Measurements from ENCODE around the gene KDELR3. TPM values are rescaled to one million over a fixed set of nuclear protein-coding genes. Genes with fewer than 3 reads are reported as not detected.

The KDELR3 gene
- polyA plus RNA-seq, 1 donor (not counting 4 experiments of a cell fraction or from before 2014, with no cell fraction given), result 10.1 TPM

- Histone ChIP-seq H3K27ac (ENCODE audit: control insufficient read depth, insufficient read depth, low read length) (no peak overlapping the region), H3K9ac (ENCODE audit: control insufficient read depth, extremely low read depth, insufficient read depth, low read length) (no peak overlapping the region), H4K20me1 (ENCODE audit: control insufficient read depth, extremely low read depth, insufficient read depth, low read length) (no peaks in the 10 kb centered on the region), H3K79me2 (ENCODE audit: control insufficient read depth, insufficient read depth, low read length) (peaks cover 6% of the 10 kb centered on the region), H3K9me1 (ENCODE audit: control insufficient read depth, extremely low read depth, insufficient read depth, low read length) (no peaks in the 10 kb centered on the region), H2AFZ (ENCODE audit: control insufficient read depth, low read length) (no peak overlapping the region), H3K4me2 (ENCODE audit: control insufficient read depth, extremely low read depth, insufficient read depth, low read depth, low read length) (no peak overlapping the region), H3K27me3 (ENCODE audit: control insufficient read depth, extremely low read depth, insufficient read depth, low read length) (no peaks in the 10 kb centered on the region), H3K36me3 (ENCODE audit: control insufficient read depth in 2 of 2, extremely low read depth in 1 of 2, insufficient read depth in 2 of 2, low read length in 2 of 2) (no peaks in the 10 kb centered on the region), H3K4me1 (ENCODE audit: control insufficient read depth, extremely low read depth, insufficient read depth, low read length) (peaks cover 3% of the 10 kb centered on the region), H3K4me3 (ENCODE audit: control insufficient read depth in 2 of 3, extremely low read depth in 1 of 3, insufficient read depth in 2 of 3, low read depth in 1 of 3, low read length in 3 of 3) (no peak overlapping the region), H3K9me3 (ENCODE audit: control insufficient read depth, low read depth, low read length) (no peaks in the 10 kb centered on the region)
- DNase-seq (ENCODE audit: low read depth, low spot score) (no peak), FAIRE-seq (no peak)
- dilution Hi-C loops (cut with MboI; ENCODE audit: extremely low pct_ligation_motif_present, low sequenced_read_pairs), result no loop called here
- no peak for TF ChIP-seq EZH2 (IDR thresholded peaks at IDR 0.05; ENCODE audit: low read length)
These were observed 42.6 kb downstream of the KDELR3 start for GRCh38 chr22:38510416-38510970.

GRCh38 chr22:38513063-38513462 is 45.2 kb downstream of the KDELR3 start:
- no peaks in the 10 kb centered on the region for H4K20me1 ChIP-seq (ENCODE audit: control insufficient read depth, extremely low read depth, insufficient read depth, low read length)
- H3K27me3 ChIP-seq (ENCODE audit: control insufficient read depth, extremely low read depth, insufficient read depth, low read length), result no peaks in the 10 kb centered on the region
- no peaks in the 10 kb centered on the region for H3K9me3 ChIP-seq (ENCODE audit: control insufficient read depth, low read depth, low read length)
- no peaks in the 10 kb centered on the region for H3K9me1 ChIP-seq (ENCODE audit: control insufficient read depth, extremely low read depth, insufficient read depth, low read length)
- H3K79me2 ChIP-seq (ENCODE audit: control insufficient read depth, insufficient read depth, low read length), result no peaks in the 10 kb centered on the region
- dilution Hi-C loops (cut with MboI; ENCODE audit: extremely low pct_ligation_motif_present, low sequenced_read_pairs), result no loop called here
- TF ChIP-seq EZH2 (IDR thresholded peaks at IDR 0.05; ENCODE audit: low read length), result no peak
- TF ChIP-seq, protein P1, sequence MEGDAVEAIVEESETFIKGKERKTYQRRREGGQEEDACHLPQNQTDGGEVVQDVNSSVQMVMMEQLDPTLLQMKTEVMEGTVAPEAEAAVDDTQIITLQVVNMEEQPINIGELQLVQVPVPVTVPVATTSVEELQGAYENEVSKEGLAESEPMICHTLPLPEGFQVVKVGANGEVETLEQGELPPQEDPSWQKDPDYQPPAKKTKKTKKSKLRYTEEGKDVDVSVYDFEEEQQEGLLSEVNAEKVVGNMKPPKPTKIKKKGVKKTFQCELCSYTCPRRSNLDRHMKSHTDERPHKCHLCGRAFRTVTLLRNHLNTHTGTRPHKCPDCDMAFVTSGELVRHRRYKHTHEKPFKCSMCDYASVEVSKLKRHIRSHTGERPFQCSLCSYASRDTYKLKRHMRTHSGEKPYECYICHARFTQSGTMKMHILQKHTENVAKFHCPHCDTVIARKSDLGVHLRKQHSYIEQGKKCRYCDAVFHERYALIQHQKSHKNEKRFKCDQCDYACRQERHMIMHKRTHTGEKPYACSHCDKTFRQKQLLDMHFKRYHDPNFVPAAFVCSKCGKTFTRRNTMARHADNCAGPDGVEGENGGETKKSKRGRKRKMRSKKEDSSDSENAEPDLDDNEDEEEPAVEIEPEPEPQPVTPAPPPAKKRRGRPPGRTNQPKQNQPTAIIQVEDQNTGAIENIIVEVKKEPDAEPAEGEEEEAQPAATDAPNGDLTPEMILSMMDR (optimal IDR thresholded peaks at IDR 0.05 in 1 of 3, IDR thresholded peaks at IDR 0.05 in 1 of 3, conservative IDR thresholded peaks at IDR 0.05 in 1 of 3; ENCODE audit: extremely low read depth in 1 of 3, insufficient read depth in 2 of 3, low read length in 3 of 3), result peak in 1 of 3 experiments; percentile 40
- no peaks in the 10 kb centered on the region for H3K4me1 ChIP-seq (ENCODE audit: control insufficient read depth, extremely low read depth, insufficient read depth, low read length)
- H3K36me3 ChIP-seq (ENCODE audit: control insufficient read depth in 2 of 2, extremely low read depth in 1 of 2, insufficient read depth in 2 of 2, low read length in 2 of 2), result no peaks in the 10 kb centered on the region
- no peak overlapping the region for H3K9ac ChIP-seq (ENCODE audit: control insufficient read depth, extremely low read depth, insufficient read depth, low read length)
- DNase-seq (ENCODE audit: low read depth, low spot score) (no peak), FAIRE-seq (no peak)
- no peak overlapping the region for H3K4me2 ChIP-seq (ENCODE audit: control insufficient read depth, extremely low read depth, insufficient read depth, low read depth, low read length)
- H3K4me3 ChIP-seq (ENCODE audit: control insufficient read depth in 2 of 3, extremely low read depth in 1 of 3, insufficient read depth in 2 of 3, low read depth in 1 of 3, low read length in 3 of 3), result no peak overlapping the region
- H2AFZ ChIP-seq (ENCODE audit: control insufficient read depth, low read length), result no peak overlapping the region
- H3K27ac ChIP-seq (ENCODE audit: control insufficient read depth, insufficient read depth, low read length), result no peak overlapping the region

DNA sequence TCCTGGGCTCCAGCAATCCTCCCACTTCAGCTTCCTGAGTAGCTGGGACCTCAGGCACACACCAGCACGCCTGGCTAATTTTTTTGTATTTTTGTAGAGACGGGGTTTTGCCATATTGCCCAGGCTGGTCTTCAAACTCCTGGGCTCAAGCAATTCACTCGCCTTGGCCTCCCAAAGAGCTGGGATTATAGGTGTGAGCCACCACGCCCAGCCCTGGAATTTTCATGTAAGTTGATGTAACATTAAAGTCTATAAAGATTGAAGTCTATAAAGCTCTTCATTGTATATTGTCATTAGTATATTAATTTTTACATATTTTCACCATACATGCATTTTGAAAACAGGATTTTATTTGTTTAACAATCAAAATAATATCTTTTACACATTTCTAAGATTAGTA is 50.7 kb downstream of the KDELR3 start:
- FAIRE-seq, result no peak
- TF ChIP-seq, protein P1 (optimal IDR thresholded peaks at IDR 0.05 in 1 of 3, IDR thresholded peaks at IDR 0.05 in 1 of 3, conservative IDR thresholded peaks at IDR 0.05 in 1 of 3; ENCODE audit: extremely low read depth in 1 of 3, insufficient read depth in 2 of 3, low read length in 3 of 3), result no peak
- no peak for TF ChIP-seq EZH2 (IDR thresholded peaks at IDR 0.05; ENCODE audit: low read length)

More for the DNA sequence above, 50.7 kb downstream of the KDELR3 start:
- no peak overlapping the region for H2AFZ ChIP-seq (ENCODE audit: control insufficient read depth, low read length)
- no peaks in the 10 kb centered on the region for H3K4me1 ChIP-seq (ENCODE audit: control insufficient read depth, extremely low read depth, insufficient read depth, low read length)
- no peak overlapping the region for H3K27ac ChIP-seq (ENCODE audit: control insufficient read depth, insufficient read depth, low read length)
- no peaks in the 10 kb centered on the region for H4K20me1 ChIP-seq (ENCODE audit: control insufficient read depth, extremely low read depth, insufficient read depth, low read length)
- no peaks in the 10 kb centered on the region for H3K27me3 ChIP-seq (ENCODE audit: control insufficient read depth, extremely low read depth, insufficient read depth, low read length)
- H3K79me2 ChIP-seq (ENCODE audit: control insufficient read depth, insufficient read depth, low read length), result no peaks in the 10 kb centered on the region
- no peak overlapping the region for H3K4me2 ChIP-seq (ENCODE audit: control insufficient read depth, extremely low read depth, insufficient read depth, low read depth, low read length)
- DNase-seq (ENCODE audit: low read depth, low spot score), result no peak
- dilution Hi-C loops (cut with MboI; ENCODE audit: extremely low pct_ligation_motif_present, low sequenced_read_pairs), result no loop called here
- no peak overlapping the region for H3K4me3 ChIP-seq (ENCODE audit: control insufficient read depth in 2 of 3, extremely low read depth in 1 of 3, insufficient read depth in 2 of 3, low read depth in 1 of 3, low read length in 3 of 3)
- no peaks in the 10 kb centered on the region for H3K9me3 ChIP-seq (ENCODE audit: control insufficient read depth, low read depth, low read length)
- H3K9me1 ChIP-seq (ENCODE audit: control insufficient read depth, extremely low read depth, insufficient read depth, low read length), result no peaks in the 10 kb centered on the region
- H3K36me3 ChIP-seq (ENCODE audit: control insufficient read depth in 2 of 2, extremely low read depth in 1 of 2, insufficient read depth in 2 of 2, low read length in 2 of 2), result no peaks in the 10 kb centered on the region
- H3K9ac ChIP-seq (ENCODE audit: control insufficient read depth, extremely low read depth, insufficient read depth, low read length), result no peak overlapping the region

Measured in keratinocyte (primary cell).